ENCODE data around the gene PI4K2A. TPM values are rescaled to one million over a fixed set of nuclear protein-coding genes. Genes with fewer than 3 reads are reported as not detected.

PI4K2A gene
- total and polyA plus RNA-seq, 8 donors = 4.2 to 13.6 (median 9.7) TPM

- H3K27me3 ChIP-seq = no peaks in the 10 kb centered on the region
- H3K4me3 ChIP-seq = no peak overlapping the region
- H3K4me1 ChIP-seq = peaks cover 10 to 40% (median 30%) of the 10 kb centered on the region in 4 donors
- H3K36me3 ChIP-seq = no peaks in the 10 kb centered on the region
- intact Hi-C loops (cut with DNase I; ENCODE audit: low total_unique reads) = no loop called here
- H3K27ac ChIP-seq = peak overlapping the region in 3 of 5 donors; percentile 53 to 82 (median 55)
- no peak for TF ChIP-seq POLR2A (IDR thresholded peaks at IDR 0.05)
- TF ChIP-seq CTCF (IDR thresholded peaks at IDR 0.05) = peak in 5 of 7 experiments; percentile 22 to 65 (median 43)
- peak in 2 of 3 donors; percentile 4 to 31 for TF ChIP-seq POLR2AphosphoS5 (IDR thresholded peaks at IDR 0.05)
- DNase-seq = peak; percentile 72 to 92
- 34 to 42% (median 39%) methylated on average over 18 of the region's 18 CpGs for WGBS, 5 donors
- no peaks in the 10 kb centered on the region for H3K9me3 ChIP-seq
These were observed 68.8 kb downstream of the PI4K2A start for GRCh38 chr10:97708976-97709946.

GRCh38 chr10:97711640-97712572, 71.4 kb downstream of the PI4K2A start:
- Histone ChIP-seq H3K27ac (peak overlapping the region in 4 of 5 donors; percentile 90 to 97 (median 94)), H3K4me3 (no peak overlapping the region), H3K36me3 (peaks cover 0 to under 1% (median 0%) of the 10 kb centered on the region in 4 donors), H3K4me1 (peaks cover 25 to 66% (median 46%) of the 10 kb centered on the region in 4 donors), H3K27me3 (no peaks in the 10 kb centered on the region), H3K9me3 (no peaks in the 10 kb centered on the region)
- TF ChIP-seq POLR2AphosphoS5 (IDR thresholded peaks at IDR 0.05) = no peak
- TF ChIP-seq POLR2A (IDR thresholded peaks at IDR 0.05) = no peak
- TF ChIP-seq CTCF (IDR thresholded peaks at IDR 0.05) = no peak
- no peak for TF ChIP-seq EP300 (IDR thresholded peaks at IDR 0.05)
- no peak for DNase-seq
- 67 to 88% (median 81%) methylated on average over 8 to 9 of the region's 9 CpGs for WGBS, 5 donors
- intact Hi-C loops (cut with DNase I; ENCODE audit: low total_unique reads) = no loop called here

- H3K4me1 ChIP-seq = peaks cover 36 to 80% (median 57%) of the 10 kb centered on the region in 4 donors
- 2 to 11% (median 9%) methylated on average over 30 to 37 of the region's 37 CpGs for WGBS, 5 donors
These were observed 72.9 kb downstream of the PI4K2A start, which contains the start of gene MARVELD1 for GRCh38 chr10:97713339-97713825. Gene MARVELD1 (plus strand): TSS chr10:97713730. CDS start chr10:97713877, 147 bp downstream.

More at GRCh38 chr10:97713339-97713825, 72.9 kb downstream of the PI4K2A start, which contains the start of gene MARVELD1:
- peak in 1 of 2 donors; percentile 92 for DNase-seq
- intact Hi-C loops (cut with DNase I; ENCODE audit: low total_unique reads) = no loop called here
- Histone ChIP-seq H3K36me3 (peaks cover 0 to 10% (median 6%) of the 10 kb centered on the region in 4 donors), H3K9me3 (no peaks in the 10 kb centered on the region), H3K27ac (peak within 1 kb of the TSS; percentile 83 to 97 (median 93)), H3K4me3 (peak within 1 kb of the TSS; percentile 60 to 73 (median 62)), H3K27me3 (no peaks in the 10 kb centered on the region)
- no peak for TF ChIP-seq POLR2AphosphoS5 (IDR thresholded peaks at IDR 0.05)
- no peak for TF ChIP-seq POLR2A (IDR thresholded peaks at IDR 0.05)
- TF ChIP-seq CTCF (IDR thresholded peaks at IDR 0.05) = no peak
- TF ChIP-seq EP300 (IDR thresholded peaks at IDR 0.05) = no peak

Measured in stomach (tissue), 9 donors.